ENCODE data around the gene ATP6V0E2. TPM values are rescaled to one million over a fixed set of nuclear protein-coding genes. Genes with fewer than 3 reads are reported as not detected.

Gene ATP6V0E2
- total RNA-seq, 1 experiment from 2014 or later = 14.1 TPM

GRCh38 chr7:149863500-149863899, 10.3 kb upstream of the ATP6V0E2 start:
- H4K20me1 ChIP-seq (ENCODE audit: insufficient read depth, low read depth, low read length) = no peaks in the 10 kb centered on the region
- no peak for DNase-seq
- no peaks in the 10 kb centered on the region for H3K36me3 ChIP-seq (ENCODE audit: insufficient read depth, low read length)
- no peaks in the 10 kb centered on the region for H3K9me3 ChIP-seq (ENCODE audit: low read length)
- H3K4me1 ChIP-seq (ENCODE audit: low read length) = no peaks in the 10 kb centered on the region
- no peak overlapping the region for H2AFZ ChIP-seq (ENCODE audit: low read length)
- no peak overlapping the region for H3K27ac ChIP-seq (ENCODE audit: low read length)
- H3K4me3 ChIP-seq (ENCODE audit: low read length) = no peak overlapping the region
- no peak overlapping the region for H3K4me2 ChIP-seq (ENCODE audit: low read depth, low read length, poor library complexity, severe bottlenecking)
- no peak overlapping the region for H3K9ac ChIP-seq (ENCODE audit: low read length)
- no peaks in the 10 kb centered on the region for H3K9me2 ChIP-seq (replicated peaks; ENCODE audit: insufficient read depth, low read length)
- no peaks in the 10 kb centered on the region for H3K79me2 ChIP-seq (ENCODE audit: low read length)
- H3K27me3 ChIP-seq (ENCODE audit: low read length) = no peaks in the 10 kb centered on the region

GRCh38 chr7:149864023-149864422, 9.7 kb upstream of the ATP6V0E2 start:
- H3K4me1 ChIP-seq (ENCODE audit: low read length) = no peaks in the 10 kb centered on the region
- H3K36me3 ChIP-seq (ENCODE audit: insufficient read depth, low read length) = no peaks in the 10 kb centered on the region
- H2AFZ ChIP-seq (ENCODE audit: low read length) = no peak overlapping the region
- H4K20me1 ChIP-seq (ENCODE audit: insufficient read depth, low read depth, low read length) = no peaks in the 10 kb centered on the region
- H3K79me2 ChIP-seq (ENCODE audit: low read length) = no peaks in the 10 kb centered on the region
- no peak overlapping the region for H3K9ac ChIP-seq (ENCODE audit: low read length)
- H3K27ac ChIP-seq (ENCODE audit: low read length) = no peak overlapping the region
- no peaks in the 10 kb centered on the region for H3K9me3 ChIP-seq (ENCODE audit: low read length)
- H3K27me3 ChIP-seq (ENCODE audit: low read length) = no peaks in the 10 kb centered on the region
- H3K4me3 ChIP-seq (ENCODE audit: low read length) = no peak overlapping the region
- no peak overlapping the region for H3K4me2 ChIP-seq (ENCODE audit: low read depth, low read length, poor library complexity, severe bottlenecking)
- DNase-seq = no peak
- H3K9me2 ChIP-seq (replicated peaks; ENCODE audit: insufficient read depth, low read length) = no peaks in the 10 kb centered on the region

- H3K4me2 ChIP-seq (ENCODE audit: low read depth, low read length, poor library complexity, severe bottlenecking) = no peak overlapping the region
- H3K27ac ChIP-seq (ENCODE audit: low read length) = no peak overlapping the region
- H3K9me3 ChIP-seq (ENCODE audit: low read length) = no peaks in the 10 kb centered on the region
- no peaks in the 10 kb centered on the region for H3K36me3 ChIP-seq (ENCODE audit: insufficient read depth, low read length)
- no peak overlapping the region for H3K4me3 ChIP-seq (ENCODE audit: low read length)
- H3K4me1 ChIP-seq (ENCODE audit: low read length) = no peaks in the 10 kb centered on the region
- H3K79me2 ChIP-seq (ENCODE audit: low read length) = no peaks in the 10 kb centered on the region
- no peak for DNase-seq
- no peaks in the 10 kb centered on the region for H3K9me2 ChIP-seq (replicated peaks; ENCODE audit: insufficient read depth, low read length)
- no peaks in the 10 kb centered on the region for H4K20me1 ChIP-seq (ENCODE audit: insufficient read depth, low read depth, low read length)
- H3K9ac ChIP-seq (ENCODE audit: low read length) = no peak overlapping the region
- no peaks in the 10 kb centered on the region for H3K27me3 ChIP-seq (ENCODE audit: low read length)
- no peak overlapping the region for H2AFZ ChIP-seq (ENCODE audit: low read length)
Observed at GRCh38 chr7:149864751-149865150, 9.0 kb upstream of the ATP6V0E2 start.

- no peaks in the 10 kb centered on the region for H3K27me3 ChIP-seq (ENCODE audit: low read length)
- no peaks in the 10 kb centered on the region for H3K4me1 ChIP-seq (ENCODE audit: low read length)
- no peaks in the 10 kb centered on the region for H3K9me3 ChIP-seq (ENCODE audit: low read length)
- no peak for DNase-seq
- H3K9me2 ChIP-seq (replicated peaks; ENCODE audit: insufficient read depth, low read length) = no peaks in the 10 kb centered on the region
- no peak overlapping the region for H3K9ac ChIP-seq (ENCODE audit: low read length)
- no peak overlapping the region for H3K27ac ChIP-seq (ENCODE audit: low read length)
- H2AFZ ChIP-seq (ENCODE audit: low read length) = no peak overlapping the region
- H3K4me3 ChIP-seq (ENCODE audit: low read length) = no peak overlapping the region
- H3K79me2 ChIP-seq (ENCODE audit: low read length) = no peaks in the 10 kb centered on the region
- no peaks in the 10 kb centered on the region for H3K36me3 ChIP-seq (ENCODE audit: insufficient read depth, low read length)
- no peak overlapping the region for H3K4me2 ChIP-seq (ENCODE audit: low read depth, low read length, poor library complexity, severe bottlenecking)
- H4K20me1 ChIP-seq (ENCODE audit: insufficient read depth, low read depth, low read length) = no peaks in the 10 kb centered on the region
Observed at GRCh38 chr7:149865437-149865836, 8.3 kb upstream of the ATP6V0E2 start.

- Histone ChIP-seq H3K27me3 (ENCODE audit: low read length) (no peaks in the 10 kb centered on the region), H2AFZ (ENCODE audit: low read length) (no peak overlapping the region), H3K4me1 (ENCODE audit: low read length) (no peaks in the 10 kb centered on the region), H4K20me1 (ENCODE audit: insufficient read depth, low read depth, low read length) (no peaks in the 10 kb centered on the region), H3K27ac (ENCODE audit: low read length) (no peak overlapping the region), H3K4me3 (ENCODE audit: low read length) (no peak overlapping the region), H3K9ac (ENCODE audit: low read length) (no peak overlapping the region), H3K9me3 (ENCODE audit: low read length) (no peaks in the 10 kb centered on the region), H3K9me2 (replicated peaks; ENCODE audit: insufficient read depth, low read length) (no peaks in the 10 kb centered on the region), H3K79me2 (ENCODE audit: low read length) (no peaks in the 10 kb centered on the region), H3K36me3 (ENCODE audit: insufficient read depth, low read length) (no peaks in the 10 kb centered on the region), H3K4me2 (ENCODE audit: low read depth, low read length, poor library complexity, severe bottlenecking) (no peak overlapping the region)
- no peak for DNase-seq
Observed at GRCh38 chr7:149866139-149866778, 7.5 kb upstream of the ATP6V0E2 start.

GRCh38 chr7:149866779-149867447, 6.9 kb upstream of the ATP6V0E2 start:
- Histone ChIP-seq H3K4me1 (ENCODE audit: low read length) (peaks cover 4% of the 10 kb centered on the region), H3K36me3 (ENCODE audit: insufficient read depth, low read length) (no peaks in the 10 kb centered on the region), H3K27me3 (ENCODE audit: low read length) (no peaks in the 10 kb centered on the region), H3K4me2 (ENCODE audit: low read depth, low read length, poor library complexity, severe bottlenecking) (no peak overlapping the region), H3K4me3 (ENCODE audit: low read length) (no peak overlapping the region), H4K20me1 (ENCODE audit: insufficient read depth, low read depth, low read length) (no peaks in the 10 kb centered on the region), H3K9me2 (replicated peaks; ENCODE audit: insufficient read depth, low read length) (no peaks in the 10 kb centered on the region), H3K79me2 (ENCODE audit: low read length) (no peaks in the 10 kb centered on the region), H3K9me3 (ENCODE audit: low read length) (no peaks in the 10 kb centered on the region), H3K9ac (ENCODE audit: low read length) (no peak overlapping the region), H2AFZ (ENCODE audit: low read length) (no peak overlapping the region), H3K27ac (ENCODE audit: low read length) (no peak overlapping the region)
- no peak for DNase-seq

GRCh38 chr7:149867762-149868622, 5.8 kb upstream of the ATP6V0E2 start:
- no peak overlapping the region for H3K4me2 ChIP-seq (ENCODE audit: low read depth, low read length, poor library complexity, severe bottlenecking)
- H3K4me1 ChIP-seq (ENCODE audit: low read length) = peaks cover 5% of the 10 kb centered on the region
- no peaks in the 10 kb centered on the region for H3K9me2 ChIP-seq (replicated peaks; ENCODE audit: insufficient read depth, low read length)
- H3K9ac ChIP-seq (ENCODE audit: low read length) = no peak overlapping the region
- H3K27me3 ChIP-seq (ENCODE audit: low read length) = no peaks in the 10 kb centered on the region
- no peaks in the 10 kb centered on the region for H3K9me3 ChIP-seq (ENCODE audit: low read length)
- H3K4me3 ChIP-seq (ENCODE audit: low read length) = no peak overlapping the region
- no peak for DNase-seq
- H3K36me3 ChIP-seq (ENCODE audit: insufficient read depth, low read length) = no peaks in the 10 kb centered on the region
- no peak overlapping the region for H2AFZ ChIP-seq (ENCODE audit: low read length)
- H3K27ac ChIP-seq (ENCODE audit: low read length) = no peak overlapping the region
- no peaks in the 10 kb centered on the region for H3K79me2 ChIP-seq (ENCODE audit: low read length)
- no peaks in the 10 kb centered on the region for H4K20me1 ChIP-seq (ENCODE audit: insufficient read depth, low read depth, low read length)

- Histone ChIP-seq H3K4me3 (ENCODE audit: low read length) (no peak overlapping the region), H3K27me3 (ENCODE audit: low read length) (no peaks in the 10 kb centered on the region), H3K36me3 (ENCODE audit: insufficient read depth, low read length) (no peaks in the 10 kb centered on the region), H3K9ac (ENCODE audit: low read length) (no peak overlapping the region), H3K4me1 (ENCODE audit: low read length) (peaks cover 11% of the 10 kb centered on the region), H3K9me2 (replicated peaks; ENCODE audit: insufficient read depth, low read length) (no peaks in the 10 kb centered on the region), H3K4me2 (ENCODE audit: low read depth, low read length, poor library complexity, severe bottlenecking) (no peak overlapping the region), H2AFZ (ENCODE audit: low read length) (no peak overlapping the region), H3K9me3 (ENCODE audit: low read length) (no peaks in the 10 kb centered on the region), H4K20me1 (ENCODE audit: insufficient read depth, low read depth, low read length) (no peaks in the 10 kb centered on the region), H3K79me2 (ENCODE audit: low read length) (no peaks in the 10 kb centered on the region), H3K27ac (ENCODE audit: low read length) (no peak overlapping the region)
- DNase-seq = no peak
Observed at GRCh38 chr7:149868623-149869290, 5.0 kb upstream of the ATP6V0E2 start.

All from Karpas-422 (cell line).